Kidney (tissue), 14 donors: ENCODE measurements around the gene SAMD4A. TPM values are rescaled to one million over a fixed set of nuclear protein-coding genes. Genes with fewer than 3 reads are reported as not detected.

Source experiments
- DNase-seq, 5 donors: peaks; one replicate each; pipeline ENCODE4 v3.0.0-alpha.2; 2013 to 2020
- FAIRE-seq: peaks from 2 replicates; lab custom pipeline; 2012; peaks lifted over from hg19 to GRCh38; lab: Jason Lieb, UNC
- H3K27ac ChIP-seq, 2 donors: one replicate each; pipeline ENCODE4 v1.7.0; 2013; ENCODE audit warnings: low read depth in 2 of 2, low read length in 2 of 2, inconsistent platforms in 1 of 2
- H3K27me3 ChIP-seq: one replicate; pipeline ENCODE4 v1.7.1; 2013; ENCODE audit warnings: low read length, inconsistent platforms; ENCODE audit not compliant: control insufficient read depth, insufficient read depth
- H3K36me3 ChIP-seq, 3 donors: one replicate each; pipeline versions ENCODE4 v1.7.0 to v1.7.1; 2013; ENCODE audit warnings: low read length in 3 of 3, control low read depth in 1 of 3, inconsistent platforms in 1 of 3; ENCODE audit not compliant: insufficient read depth in 3 of 3, control insufficient read depth in 2 of 3
- H3K4me1 ChIP-seq, 3 donors: one replicate each; pipeline versions ENCODE4 v1.7.0 to v1.7.1; 2013; ENCODE audit warnings: low read length in 3 of 3, inconsistent platforms in 1 of 3, low read depth in 1 of 3; ENCODE audit not compliant: control insufficient read depth in 2 of 3, insufficient read depth in 2 of 3
- H3K4me3 ChIP-seq, 3 donors: one replicate each; pipeline versions ENCODE4 v1.7.0 to v1.8.1; 2013; ENCODE audit warnings: low read length in 3 of 3, control low read depth in 1 of 3, inconsistent platforms in 1 of 3
- H3K9ac ChIP-seq, 3 donors: one replicate each; pipeline versions ENCODE4 v1.7.0 to v1.7.1; 2013; ENCODE audit warnings: low read length in 3 of 3, control low read depth in 1 of 3, inconsistent platforms in 1 of 3
- H3K9me3 ChIP-seq, 3 donors: one replicate each; pipeline versions ENCODE4 v1.7.0 to v1.7.1; 2013; ENCODE audit warnings: low read length in 3 of 3, control low read depth in 1 of 3, inconsistent platforms in 1 of 3; ENCODE audit not compliant: control insufficient read depth in 2 of 3, insufficient read depth in 1 of 3
- CTCF ChIP-seq: IDR thresholded peaks from 3 replicates; pipeline ENCODE4 v1.5.1; 2012; ENCODE audit warnings: mild to moderate bottlenecking, moderate library complexity, borderline replicate concordance; ENCODE audit not compliant: insufficient read depth; ENCODE audit errors: extremely low read depth
- intact Hi-C: fragments of 100-400 bp; cut with DNase I; formaldehyde crosslinking; loops from one replicate; pipeline ENCODE4 v1.11.1; 2022
- polyA plus RNA-seq: library from polyadenylated mRNA; stranded (reverse); fragments of 350-450 nt; fragmentation: Illumina TruSeq; extraction: RNeasy Lipid Tissue Mini Kit (QIAGEN cat#74804); gene quantifications from one replicate; pipeline ENCODE4 v1.2.3, GENCODE V29; 2014; ENCODE audit warnings: low read depth, low replicate concordance; ENCODE audit not compliant: insufficient read depth
- total RNA-seq: library from RNA; stranded (reverse); fragmentation: NEBNext Ultra II Directional; extraction: Animal tissue kit (Norgen Biotek cat#: 25700); gene quantifications from one replicate; pipeline ENCODE4 v1.2.1, GENCODE V29; 2021
- donor health status: control.
- donor health status: control.
- donor health status: control.
- donor health status: control.
- donor health status: control.
- donor health status: DM: yes; HTN: yes; CAD: no.
- donor health status: Normal renal cell carcinoma (clear cell type).

SAMD4A gene
- total and polyA plus RNA-seq, 2 donors from 2014 or later = 7.4 to 46.5 TPM

DNA sequence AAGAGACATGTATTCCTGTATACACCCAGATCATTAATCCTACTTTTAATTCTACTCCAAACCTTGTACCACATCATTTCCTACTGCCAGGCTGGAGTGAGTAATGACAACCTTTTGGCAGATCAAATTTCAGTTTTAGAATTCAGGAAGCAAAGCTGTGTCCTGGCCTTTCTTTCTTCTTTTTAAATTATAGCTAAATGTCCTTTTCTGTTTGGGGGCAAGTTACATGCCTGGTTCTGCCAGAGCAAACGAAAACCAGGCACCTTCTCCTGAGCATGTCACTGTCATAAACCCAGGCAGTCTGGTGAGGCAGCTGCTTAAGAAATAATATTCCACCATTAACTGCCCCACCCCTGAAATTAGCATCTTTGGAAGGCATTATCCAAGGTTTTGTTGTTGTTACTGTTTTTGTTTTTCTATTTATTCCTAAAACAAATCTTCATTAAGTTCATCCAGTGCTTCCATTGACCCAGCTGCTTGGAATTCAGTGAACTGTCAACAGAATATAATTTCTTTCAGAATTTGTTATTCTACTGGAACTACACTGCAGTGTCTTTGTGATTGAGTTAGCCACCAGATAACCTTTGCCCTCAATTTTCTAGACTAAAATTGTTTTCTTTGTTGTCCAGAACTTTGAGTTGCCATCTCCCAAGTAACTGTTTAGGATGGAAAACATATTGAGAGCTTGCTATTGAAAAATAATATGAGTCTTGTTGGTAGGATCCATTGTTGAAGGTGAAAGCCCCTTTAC, 33.2 kb downstream of the SAMD4A start:
- no peaks in the 10 kb centered on the region for H3K27me3 ChIP-seq
- no peaks in the 10 kb centered on the region for H3K9me3 ChIP-seq
- DNase-seq (peak in 3 of 5 donors; percentile 17 to 68 (median 62)), FAIRE-seq (no peak)
- H3K4me1 ChIP-seq = peaks cover 0 to 3% (median 0%) of the 10 kb centered on the region in 3 donors
- no peak overlapping the region for H3K4me3 ChIP-seq
- TF ChIP-seq CTCF = no peak
- H3K27ac ChIP-seq = no peak overlapping the region
- intact Hi-C loops = no loop called here
- no peaks in the 10 kb centered on the region for H3K36me3 ChIP-seq
- no peak overlapping the region for H3K9ac ChIP-seq

- no peaks in the 10 kb centered on the region for H3K9me3 ChIP-seq
- H3K36me3 ChIP-seq = no peaks in the 10 kb centered on the region
- H3K4me1 ChIP-seq = peaks cover 0 to 3% (median 0%) of the 10 kb centered on the region in 3 donors
- H3K27ac ChIP-seq = no peak overlapping the region
- TF ChIP-seq CTCF = no peak
- H3K9ac ChIP-seq = no peak overlapping the region
- no peak overlapping the region for H3K4me3 ChIP-seq
- DNase-seq = no peak
- no peak for FAIRE-seq
- intact Hi-C loops = no loop called here
- no peaks in the 10 kb centered on the region for H3K27me3 ChIP-seq
These were observed 33.8 kb downstream of the SAMD4A start for GRCh38 chr14:54600717-54601109.

- DNase-seq = no peak
- no peak for FAIRE-seq
- H3K27ac ChIP-seq = no peak overlapping the region
- peaks cover 0 to 6% (median 0%) of the 10 kb centered on the region in 3 donors for H3K4me1 ChIP-seq
- H3K9ac ChIP-seq = no peak overlapping the region
- intact Hi-C loops = no loop called here
- TF ChIP-seq CTCF = no peak
- no peaks in the 10 kb centered on the region for H3K9me3 ChIP-seq
- no peak overlapping the region for H3K4me3 ChIP-seq
- H3K27me3 ChIP-seq = no peaks in the 10 kb centered on the region
- H3K36me3 ChIP-seq = no peaks in the 10 kb centered on the region
These were observed 36.4 kb downstream of the SAMD4A start for GRCh38 chr14:54603362-54603761.

DNA sequence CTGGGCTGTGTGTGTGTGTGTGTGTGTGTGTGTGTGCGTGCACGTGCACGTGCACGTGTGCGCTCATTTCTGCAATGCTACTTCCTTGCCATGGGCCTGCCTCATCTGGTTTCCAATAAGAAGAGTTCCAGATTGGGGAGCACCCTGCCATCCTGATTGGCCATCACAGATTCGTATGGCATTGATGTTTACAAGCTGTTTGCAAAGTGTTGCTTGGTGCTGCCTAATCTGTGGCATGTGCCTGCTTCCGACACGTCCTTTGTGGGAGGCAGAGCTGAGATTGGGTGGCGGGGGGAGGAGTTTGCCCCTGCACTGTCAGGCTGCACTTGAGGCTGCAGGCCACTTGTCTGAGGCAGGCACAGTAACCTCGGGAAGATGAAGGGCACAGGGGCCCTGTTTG, 39.2 kb downstream of the SAMD4A start:
- Histone ChIP-seq H3K27ac (no peak overlapping the region), H3K4me1 (peaks cover 0 to 3% (median 0%) of the 10 kb centered on the region in 3 donors), H3K9me3 (peaks cover 0 to 3% (median 0%) of the 10 kb centered on the region in 3 donors), H3K27me3 (no peaks in the 10 kb centered on the region), H3K36me3 (no peaks in the 10 kb centered on the region), H3K9ac (no peak overlapping the region), H3K4me3 (no peak overlapping the region)
- DNase-seq = peak in 2 of 5 donors; percentile 15 to 28
- intact Hi-C loops = no loop called here
- no peak for TF ChIP-seq CTCF
- FAIRE-seq = no peak
